Measurements from ENCODE around the gene NLRC5.
"Not testable (repeated sequence)": the region's sequence is repeated elsewhere in the genome, so short reads cannot be mapped to it uniquely, and the experiment has no call there.

Gene NLRC5

GRCh38 chr16:57069053-57069452 is 79.7 kb downstream of the NLRC5 start:
- in situ Hi-C loops (cut with MboI; ENCODE audit: low sequenced_read_pairs): no loop called here

- in situ Hi-C loops (cut with MboI; ENCODE audit: low sequenced_read_pairs): no loop called here
Observed at GRCh38 chr16:57069635-57070370, 80.4 kb downstream of the NLRC5 start.

- in situ Hi-C loops (cut with MboI; ENCODE audit: low sequenced_read_pairs): no loop called here
Observed at GRCh38 chr16:57070424-57070823, 81.1 kb downstream of the NLRC5 start.

GRCh38 chr16:57071081-57071732 is 81.8 kb downstream of the NLRC5 start:
- in situ Hi-C loops (cut with MboI; ENCODE audit: low sequenced_read_pairs): not testable (repeated sequence)

GRCh38 chr16:57071831-57072582 is 82.7 kb downstream of the NLRC5 start:
- in situ Hi-C loops (cut with MboI; ENCODE audit: low sequenced_read_pairs): no loop called here

GRCh38 chr16:57072616-57073275 is 83.4 kb downstream of the NLRC5 start:
- in situ Hi-C loops (cut with MboI; ENCODE audit: low sequenced_read_pairs): no loop called here

- in situ Hi-C loops (cut with MboI; ENCODE audit: low sequenced_read_pairs): no loop called here
Observed at GRCh38 chr16:57077714-57078113, 88.4 kb downstream of the NLRC5 start.

- in situ Hi-C loops (cut with MboI; ENCODE audit: low sequenced_read_pairs): loop anchor here (10.0 kb wide), 1 partner anchor 83 kb away; no protein-coding TSS in a partner anchor
Observed at GRCh38 chr16:57081744-57082143, 92.4 kb downstream of the NLRC5 start.

- in situ Hi-C loops (cut with MboI; ENCODE audit: low sequenced_read_pairs): loop anchor here (10.0 kb wide), 1 partner anchor 82 kb away; no protein-coding TSS in a partner anchor
Observed at GRCh38 chr16:57082664-57083063, 93.3 kb downstream of the NLRC5 start.

- in situ Hi-C loops (cut with MboI; ENCODE audit: low sequenced_read_pairs): loop anchor here (10.0 kb wide), 1 partner anchor 81 kb away; no protein-coding TSS in a partner anchor
Observed at GRCh38 chr16:57083485-57084126, 94.2 kb downstream of the NLRC5 start.

- in situ Hi-C loops (cut with MboI; ENCODE audit: low sequenced_read_pairs): loop anchor here (10.0 kb wide), 1 partner anchor 80 kb away; no protein-coding TSS in a partner anchor
Observed at GRCh38 chr16:57084257-57084770, 95.0 kb downstream of the NLRC5 start.

- in situ Hi-C loops (cut with MboI; ENCODE audit: low sequenced_read_pairs): loop anchor here (10.0 kb wide), 1 partner anchor 80 kb away; no protein-coding TSS in a partner anchor
Observed at GRCh38 chr16:57084996-57085395, 95.6 kb downstream of the NLRC5 start.

GRCh38 chr16:57087003-57087402 is 97.6 kb downstream of the NLRC5 start:
- in situ Hi-C loops (cut with MboI; ENCODE audit: low sequenced_read_pairs): loop anchor here (10.0 kb wide), 1 partner anchor 78 kb away; no protein-coding TSS in a partner anchor

- in situ Hi-C loops (cut with MboI; ENCODE audit: low sequenced_read_pairs): loop anchor here (10.0 kb wide), 1 partner anchor 75 kb away; no protein-coding TSS in a partner anchor
Observed at GRCh38 chr16:57089406-57089805, 100.0 kb downstream of the NLRC5 start.

- in situ Hi-C loops (cut with MboI; ENCODE audit: low sequenced_read_pairs): no loop called here
Observed at GRCh38 chr16:57091200-57091974, 102.0 kb downstream of the NLRC5 start.

- in situ Hi-C loops (cut with MboI; ENCODE audit: low sequenced_read_pairs): no loop called here
Observed at GRCh38 chr16:57091975-57092785, 102.8 kb downstream of the NLRC5 start, which contains the start of gene CPNE2. Gene CPNE2, plus strand, starts transcription at chr16:57092583. Its CDS starts 18,160 bp downstream, at chr16:57110743.

- in situ Hi-C loops (cut with MboI; ENCODE audit: low sequenced_read_pairs): no loop called here
Observed at GRCh38 chr16:57092786-57093411, 103.5 kb downstream of the NLRC5 start.

All from HL-60/S4 treated with phorbol 12-myristate 13-acetate at 8.2 ng/mL for 4 days and 3 days (cell line).